Prostate gland (tissue), 2 donors: Measurements from ENCODE around the gene RCC2.

Source experiments
- POLR2A ChIP-seq: fragments of 450-650 bp; IDR thresholded peaks from one replicate; pipeline ENCODE4 v1.6.1; 2016; ENCODE audit warnings: antibody characterized with exemption, mild to moderate bottlenecking
- TF ChIP-seq, protein P1 (sequence below), 4 experiments: fragments of 200-600 bp in 2 of 4; fragments of 450-650 bp in 2 of 4; sonication (generic) in 2 of 4; IDR thresholded peaks; 1 replicate in 3 of 4; 2 replicates in 1 of 4; pipeline ENCODE4 v1.5.1; 2016 to 2019; ENCODE audit warnings: antibody characterized with exemption in 4 of 4, mild to moderate bottlenecking in 2 of 4, moderate library complexity in 2 of 4

DNA sequence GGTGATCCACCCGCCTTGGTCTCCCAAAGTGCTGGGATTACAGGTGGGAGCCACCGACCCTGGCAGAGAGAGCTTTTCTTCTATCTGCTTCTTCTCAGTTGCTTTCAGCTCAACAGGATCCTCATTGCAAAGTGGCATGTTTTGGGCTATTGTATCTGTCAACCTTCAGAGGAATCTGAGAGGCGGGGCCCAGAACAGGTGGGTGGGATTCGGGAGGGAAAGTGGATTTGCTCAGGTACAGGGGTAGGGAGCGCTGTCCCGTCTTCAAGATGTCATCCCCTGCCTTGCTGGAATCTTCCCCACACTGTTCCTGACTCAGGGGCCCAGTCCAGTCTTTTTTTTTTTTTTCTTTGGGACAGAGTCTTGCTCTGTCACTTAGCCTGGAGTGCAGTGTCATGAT lies 26.9 kb upstream of the RCC2 start:
- TF ChIP-seq POLR2A = no peak
- TF ChIP-seq, protein P1, sequence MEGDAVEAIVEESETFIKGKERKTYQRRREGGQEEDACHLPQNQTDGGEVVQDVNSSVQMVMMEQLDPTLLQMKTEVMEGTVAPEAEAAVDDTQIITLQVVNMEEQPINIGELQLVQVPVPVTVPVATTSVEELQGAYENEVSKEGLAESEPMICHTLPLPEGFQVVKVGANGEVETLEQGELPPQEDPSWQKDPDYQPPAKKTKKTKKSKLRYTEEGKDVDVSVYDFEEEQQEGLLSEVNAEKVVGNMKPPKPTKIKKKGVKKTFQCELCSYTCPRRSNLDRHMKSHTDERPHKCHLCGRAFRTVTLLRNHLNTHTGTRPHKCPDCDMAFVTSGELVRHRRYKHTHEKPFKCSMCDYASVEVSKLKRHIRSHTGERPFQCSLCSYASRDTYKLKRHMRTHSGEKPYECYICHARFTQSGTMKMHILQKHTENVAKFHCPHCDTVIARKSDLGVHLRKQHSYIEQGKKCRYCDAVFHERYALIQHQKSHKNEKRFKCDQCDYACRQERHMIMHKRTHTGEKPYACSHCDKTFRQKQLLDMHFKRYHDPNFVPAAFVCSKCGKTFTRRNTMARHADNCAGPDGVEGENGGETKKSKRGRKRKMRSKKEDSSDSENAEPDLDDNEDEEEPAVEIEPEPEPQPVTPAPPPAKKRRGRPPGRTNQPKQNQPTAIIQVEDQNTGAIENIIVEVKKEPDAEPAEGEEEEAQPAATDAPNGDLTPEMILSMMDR (IDR thresholded peaks at IDR 0.05) = no peak
